Ovary (tissue), 9 donors: Measurements from ENCODE around the gene ZNF511. TPM values are rescaled to one million over a fixed set of nuclear protein-coding genes. Genes with fewer than 3 reads are reported as not detected.

ENCODE experiments used
- DNase-seq, 5 donors: peaks; one replicate each; pipeline ENCODE4 v3.0.0-alpha.2; 2019 to 2020
- H3K27ac ChIP-seq, 2 donors: fragments of 200-600 bp; one replicate each; pipeline versions ENCODE4 v1.5.1 to v1.8.0; 2019 to 2022
- H3K27me3 ChIP-seq: fragments of 200-600 bp; one replicate; pipeline ENCODE4 v1.8.0; 2022
- H3K36me3 ChIP-seq: fragments of 200-600 bp; sonication (generic); one replicate; pipeline ENCODE4 v1.5.1; 2019
- H3K4me1 ChIP-seq: one replicate; pipeline ENCODE4 v1.8.1; 2013; ENCODE audit warnings: mild to moderate bottlenecking, moderate library complexity; ENCODE audit not compliant: insufficient read depth
- H3K4me3 ChIP-seq: fragments of 200-600 bp; sonication (generic); one replicate; pipeline ENCODE4 v1.5.1; 2017
- H3K9me3 ChIP-seq, 2 donors: fragments of 200-600 bp in 1 of 2; sonication (generic) in 1 of 2; one replicate each; pipeline versions ENCODE4 v1.5.1 to v1.8.1; 2013 to 2019; ENCODE audit warnings: mild to moderate bottlenecking in 1 of 2, moderate library complexity in 1 of 2
- EP300 ChIP-seq: sonication (generic); formaldehyde crosslinking; IDR thresholded peaks from one replicate; pipeline ENCODE4 v1.6.1; 2017; ENCODE audit warnings: antibody characterized with exemption
- POLR2A ChIP-seq: fragments of 450-650 bp; IDR thresholded peaks from one replicate; pipeline ENCODE4 v1.6.1; 2017; ENCODE audit warnings: antibody characterized with exemption, mild to moderate bottlenecking, moderate library complexity
- WGBS, 3 donors: extraction: QIAGEN DNeasy Blood & Tissue Kit in 1 of 3; methylation state at CpG; one replicate each; pipeline versions ENCODE4 v1.1.5 to v1.1.7; 2013 to 2017; 5-methylcytosine and 5-hydroxymethylcytosine counted together
- intact Hi-C, 4 donors: fragments of 100-400 bp; cut with DNase I; formaldehyde crosslinking; loops; one replicate each; pipeline versions ENCODE4 v1.11.0 to v1.15.1; 2022 to 2023
- polyA plus RNA-seq, 2 donors: library from polyadenylated mRNA; stranded (reverse); fragments of 200-250 nt in 1 of 2; fragments of 350-450 nt in 1 of 2; fragmentation: Illumina TruSeq in 1 of 2; extraction: RNeasy Lipid Tissue Mini Kit (QIAGEN cat#74804) in 1 of 2; gene quantifications; one replicate each; pipeline ENCODE4 v1.2.3, GENCODE V29; 2013 to 2014
- total RNA-seq, 7 donors: library from RNA; depleted of rRNA in 2 of 7; stranded (reverse); fragments of >200 nt in 2 of 7; fragmentation: NEBNext Ultra II Directional in 3 of 7; extraction: Animal tissue kit (Norgen Biotek cat#: 25700) in 3 of 7; gene quantifications; one replicate each; pipeline versions ENCODE4 v1.1.0 to v1.2.4, GENCODE V29; 2016 to 2023
- TF ChIP-seq, protein P1 (sequence below), 3 donors: fragments of 450-650 bp in 2 of 3; fragments of 200-600 bp in 1 of 3; IDR thresholded peaks; one replicate each; pipeline versions ENCODE4 v1.5.1 to v1.8.0; 2016 to 2022; ENCODE audit warnings: antibody characterized with exemption in 3 of 3, mild to moderate bottlenecking in 1 of 3
- donor health status: DM: no; HTN: no; CAD: no; lungs with moderate emphysema.
- donor health status: DM: no; HTN: no; CAD: no.
- donor health status: Bipolar disorder and iron deficiency.
- donor health status: DM: yes; HTN: yes; CAD: no.
- donor health status: DM: no; HTN: no; CAD: no.
- donor health status: DM: yes; HTN: yes; CAD: no.

Gene ZNF511
- total and polyA plus RNA-seq, 9 donors: 16.3 to 64.8 (median 46.8) TPM

DNA sequence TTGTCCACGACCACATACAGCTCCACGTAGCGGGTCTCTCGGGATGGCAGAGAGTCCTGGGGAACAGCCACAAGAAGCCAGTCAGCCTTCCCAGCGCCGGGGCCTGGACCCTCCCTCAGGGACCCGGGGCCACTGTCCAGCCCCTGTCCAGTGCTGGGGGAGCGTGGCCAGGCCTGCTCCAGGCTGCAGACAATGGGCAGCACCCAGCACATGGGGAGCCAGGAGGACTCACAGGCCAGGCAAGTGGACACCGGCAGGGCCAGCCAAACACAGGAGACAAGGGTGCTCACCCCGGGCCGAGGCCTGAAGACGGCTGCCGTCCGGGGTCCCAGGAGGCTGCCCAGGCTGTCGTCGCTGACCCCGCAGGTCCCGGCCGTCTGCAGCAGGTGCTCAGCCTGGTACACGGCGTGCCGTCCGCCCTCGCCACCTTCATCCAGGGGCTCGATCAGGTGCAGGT is 35.7 kb upstream of the ZNF511 start:
- TF ChIP-seq POLR2A: no peak
- TF ChIP-seq, protein P1, sequence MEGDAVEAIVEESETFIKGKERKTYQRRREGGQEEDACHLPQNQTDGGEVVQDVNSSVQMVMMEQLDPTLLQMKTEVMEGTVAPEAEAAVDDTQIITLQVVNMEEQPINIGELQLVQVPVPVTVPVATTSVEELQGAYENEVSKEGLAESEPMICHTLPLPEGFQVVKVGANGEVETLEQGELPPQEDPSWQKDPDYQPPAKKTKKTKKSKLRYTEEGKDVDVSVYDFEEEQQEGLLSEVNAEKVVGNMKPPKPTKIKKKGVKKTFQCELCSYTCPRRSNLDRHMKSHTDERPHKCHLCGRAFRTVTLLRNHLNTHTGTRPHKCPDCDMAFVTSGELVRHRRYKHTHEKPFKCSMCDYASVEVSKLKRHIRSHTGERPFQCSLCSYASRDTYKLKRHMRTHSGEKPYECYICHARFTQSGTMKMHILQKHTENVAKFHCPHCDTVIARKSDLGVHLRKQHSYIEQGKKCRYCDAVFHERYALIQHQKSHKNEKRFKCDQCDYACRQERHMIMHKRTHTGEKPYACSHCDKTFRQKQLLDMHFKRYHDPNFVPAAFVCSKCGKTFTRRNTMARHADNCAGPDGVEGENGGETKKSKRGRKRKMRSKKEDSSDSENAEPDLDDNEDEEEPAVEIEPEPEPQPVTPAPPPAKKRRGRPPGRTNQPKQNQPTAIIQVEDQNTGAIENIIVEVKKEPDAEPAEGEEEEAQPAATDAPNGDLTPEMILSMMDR (IDR thresholded peaks at IDR 0.05): no peak
- no peak for TF ChIP-seq EP300
- no peaks in the 10 kb centered on the region for H3K4me1 ChIP-seq
- no peaks in the 10 kb centered on the region for H3K9me3 ChIP-seq
- WGBS, 3 donors: 87 to 91% (median 90%) methylated on average over 16 to 25 of the region's 25 CpGs
- DNase-seq: no peak
- H3K27me3 ChIP-seq: no peaks in the 10 kb centered on the region
- intact Hi-C loops: no loop called here
- H3K4me3 ChIP-seq: no peak overlapping the region
- no peak overlapping the region for H3K27ac ChIP-seq
- no peaks in the 10 kb centered on the region for H3K36me3 ChIP-seq

DNA sequence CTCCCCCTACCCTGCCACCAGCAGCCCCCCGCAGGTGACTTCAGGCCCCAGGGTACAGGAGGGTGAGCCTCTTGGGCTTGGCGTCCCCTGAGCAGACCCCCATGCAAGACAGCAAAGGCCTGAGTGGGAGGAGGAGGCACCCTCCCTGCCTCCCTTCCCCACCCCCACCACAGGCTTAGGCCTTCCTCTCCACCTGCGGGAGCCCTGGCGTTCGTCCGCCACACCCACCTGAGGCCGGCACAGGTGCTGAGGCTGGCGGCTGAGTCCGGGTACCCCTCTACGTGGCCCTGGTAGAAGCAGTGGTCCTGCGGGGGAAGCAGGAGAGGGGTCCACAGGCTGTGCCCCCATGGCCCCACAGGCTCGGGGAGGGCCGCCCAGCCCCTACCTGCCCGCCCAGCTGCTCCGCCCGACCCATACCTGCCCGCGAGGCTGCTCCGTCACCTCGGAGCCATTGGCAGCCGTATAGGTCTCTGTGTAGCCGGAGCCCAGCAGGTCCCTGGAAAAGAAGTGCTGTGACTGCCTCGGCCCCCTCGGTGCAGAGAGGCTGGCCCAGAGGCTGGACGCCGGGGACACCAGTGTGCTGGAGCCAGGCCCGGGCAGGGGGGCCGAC is 35.1 kb upstream of the ZNF511 start:
- no peak overlapping the region for H3K27ac ChIP-seq
- no peaks in the 10 kb centered on the region for H3K9me3 ChIP-seq
- H3K4me1 ChIP-seq: no peaks in the 10 kb centered on the region
- no peak for DNase-seq
- TF ChIP-seq, protein P1 (IDR thresholded peaks at IDR 0.05): no peak
- TF ChIP-seq POLR2A (no peak), EP300 (no peak)
- intact Hi-C loops: no loop called here
- no peaks in the 10 kb centered on the region for H3K27me3 ChIP-seq
- 88 to 92% (median 90%) methylated on average over 23 to 28 of the region's 28 CpGs for WGBS, 3 donors
- H3K36me3 ChIP-seq: no peaks in the 10 kb centered on the region
- H3K4me3 ChIP-seq: no peak overlapping the region

DNA sequence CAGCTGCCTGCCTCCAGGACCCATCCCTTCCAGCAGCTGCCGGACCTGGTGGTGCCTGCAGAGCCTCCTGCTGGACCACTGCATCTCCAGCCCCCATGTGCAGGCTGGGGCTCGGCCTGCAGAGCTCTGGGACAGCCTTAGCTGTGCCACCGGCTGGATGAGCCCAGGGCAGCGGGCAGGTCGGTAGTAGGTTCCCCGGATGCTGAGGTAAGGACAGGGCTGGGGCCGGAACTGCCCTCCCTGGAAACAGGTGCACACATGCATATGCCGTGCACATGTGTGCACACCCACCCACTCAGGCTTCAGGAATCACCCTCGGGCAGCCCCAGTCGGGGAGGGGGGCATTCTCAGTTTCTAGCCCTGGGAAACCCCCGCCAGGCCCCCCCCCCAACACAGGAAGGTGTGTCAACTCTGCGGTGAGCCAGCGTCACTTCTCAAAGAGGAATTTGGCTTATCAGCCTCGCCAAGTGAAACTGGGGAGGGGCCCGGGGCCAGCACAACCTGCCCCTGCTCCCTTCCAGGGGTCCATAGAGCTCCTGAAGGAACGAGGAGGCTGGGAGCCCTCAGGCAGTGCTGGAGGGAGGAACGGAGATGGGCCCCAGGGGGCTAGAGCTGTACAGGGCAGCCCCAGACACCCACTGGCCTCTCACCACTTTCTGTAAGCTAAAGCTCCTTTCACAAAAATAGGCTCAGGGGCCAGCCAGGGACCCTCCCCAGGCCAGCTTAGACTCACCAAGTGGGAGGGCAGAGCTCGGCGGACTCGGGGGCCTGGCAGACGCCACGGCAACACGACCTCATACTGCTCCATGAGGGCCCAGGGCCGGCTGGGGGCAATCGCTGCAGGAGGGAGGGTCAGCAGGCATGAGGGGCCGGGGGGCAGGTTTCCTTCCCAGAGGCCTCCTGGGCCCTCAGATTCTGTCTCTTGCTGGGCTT is 33.7 kb upstream of the ZNF511 start:
- 46 to 53% (median 51%) methylated on average over 16 to 26 of the region's 26 CpGs for WGBS, 3 donors
- Histone ChIP-seq H3K27me3 (no peaks in the 10 kb centered on the region), H3K27ac (no peak overlapping the region), H3K36me3 (no peaks in the 10 kb centered on the region), H3K4me3 (no peak overlapping the region), H3K9me3 (no peaks in the 10 kb centered on the region), H3K4me1 (no peaks in the 10 kb centered on the region)
- no peak for DNase-seq
- intact Hi-C loops: no loop called here
- no peak for TF ChIP-seq POLR2A
- TF ChIP-seq, protein P1 (IDR thresholded peaks at IDR 0.05): no peak
- TF ChIP-seq EP300: no peak

DNA sequence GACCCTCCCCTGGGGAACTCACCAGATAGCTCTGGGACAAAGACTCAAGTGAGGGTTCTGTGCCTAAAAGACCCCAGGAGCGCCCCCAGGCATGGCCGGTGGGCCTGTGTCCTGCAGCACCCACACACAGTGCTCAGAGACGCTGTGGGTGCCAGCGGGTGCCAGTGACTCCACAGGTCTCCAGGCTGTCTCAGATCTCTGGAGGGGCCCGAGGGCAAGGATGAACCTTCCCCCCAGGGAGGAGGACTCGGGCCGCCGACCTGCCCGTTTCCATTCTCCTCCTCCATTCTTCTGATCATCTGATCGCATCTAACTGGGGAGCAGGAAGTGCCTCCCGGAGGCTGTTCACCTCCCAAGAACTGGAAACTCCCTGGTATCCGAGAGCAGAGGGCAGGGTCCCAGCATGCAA is 33.0 kb upstream of the ZNF511 start:
- no peak overlapping the region for H3K27ac ChIP-seq
- no peak overlapping the region for H3K4me3 ChIP-seq
- intact Hi-C loops: no loop called here
- no peaks in the 10 kb centered on the region for H3K9me3 ChIP-seq
- H3K27me3 ChIP-seq: no peaks in the 10 kb centered on the region
- DNase-seq: no peak
- TF ChIP-seq POLR2A (no peak), EP300 (no peak)
- TF ChIP-seq, protein P1 (IDR thresholded peaks at IDR 0.05): no peak
- H3K4me1 ChIP-seq: no peaks in the 10 kb centered on the region
- H3K36me3 ChIP-seq: no peaks in the 10 kb centered on the region
- 29 to 34% (median 31%) methylated on average over 8 to 12 of the region's 12 CpGs for WGBS, 3 donors
